Measurements from ENCODE around the gene PDCD10. TPM values are rescaled to one million over a fixed set of nuclear protein-coding genes. Genes with fewer than 3 reads are reported as not detected.

PDCD10 gene
- total and polyA plus RNA-seq, 4 donors, result 26.7 to 113 (median 51.5) TPM

GRCh38 chr3:167673221-167673620 is 61.5 kb downstream of the PDCD10 start:
- H3K9me3 ChIP-seq (ENCODE audit: control insufficient read depth in 4 of 4, insufficient read depth in 3 of 4, low read length in 3 of 4), result peaks cover 3 to 7% (median 3%) of the 10 kb centered on the region in 4 donors
- H3K27me3 ChIP-seq (ENCODE audit: control insufficient read depth in 3 of 3, insufficient read depth in 3 of 3, low read length in 2 of 3), result no peaks in the 10 kb centered on the region
- ATAC-seq (ENCODE audit: insufficient read depth, low FRiP score), result no peak
- H3K27ac ChIP-seq (ENCODE audit: low read depth in 1 of 2, low read length in 1 of 2), result no peak overlapping the region
- DNase-seq, result no peak
- H3K4me1 ChIP-seq (ENCODE audit: control insufficient read depth in 5 of 5, insufficient read depth in 5 of 5, low read length in 5 of 5), result peaks cover 0 to 5% (median 0%) of the 10 kb centered on the region in 5 donors
- peaks cover 6 to 24% (median 17%) of the 10 kb centered on the region in 4 donors for H3K36me3 ChIP-seq (ENCODE audit: control insufficient read depth in 4 of 4, insufficient read depth in 4 of 4, low read length in 4 of 4)
- no peak overlapping the region for H3K9ac ChIP-seq (ENCODE audit: insufficient read depth in 1 of 2, low read length in 2 of 2)
- 92 to 99% methylated on average over 1 of the region's 1 CpG for WGBS, 2 donors
- no peak for TF ChIP-seq CTCF (IDR thresholded peaks at IDR 0.05; ENCODE audit: control extremely low read depth, extremely low read depth)
- H3K4me3 ChIP-seq, result no peak overlapping the region

GRCh38 chr3:167671878-167672427 is 62.7 kb downstream of the PDCD10 start:
- WGBS, 2 donors, result 68 to 80% methylated on average over 4 of the region's 4 CpGs
- Histone ChIP-seq H3K4me1 (ENCODE audit: control insufficient read depth in 5 of 5, insufficient read depth in 5 of 5, low read length in 5 of 5) (peaks cover 0 to 5% (median 0%) of the 10 kb centered on the region in 5 donors), H3K9me3 (ENCODE audit: control insufficient read depth in 4 of 4, insufficient read depth in 3 of 4, low read length in 3 of 4) (peaks cover 3 to 7% (median 3%) of the 10 kb centered on the region in 4 donors), H3K36me3 (ENCODE audit: control insufficient read depth in 4 of 4, insufficient read depth in 4 of 4, low read length in 4 of 4) (peaks cover 6 to 24% (median 17%) of the 10 kb centered on the region in 4 donors), H3K9ac (ENCODE audit: insufficient read depth in 1 of 2, low read length in 2 of 2) (no peak overlapping the region), H3K27me3 (ENCODE audit: control insufficient read depth in 3 of 3, insufficient read depth in 3 of 3, low read length in 2 of 3) (no peaks in the 10 kb centered on the region), H3K27ac (ENCODE audit: low read depth in 1 of 2, low read length in 1 of 2) (no peak overlapping the region), H3K4me3 (no peak overlapping the region)
- no peak for TF ChIP-seq CTCF (IDR thresholded peaks at IDR 0.05; ENCODE audit: control extremely low read depth, extremely low read depth)
- DNase-seq (no peak), ATAC-seq (ENCODE audit: insufficient read depth, low FRiP score) (peak; percentile 10)

- DNase-seq (peak in 2 of 3 donors; percentile 27 to 54), ATAC-seq (ENCODE audit: insufficient read depth, low FRiP score) (no peak)
- WGBS, 2 donors, result 74 to 84% methylated on average over 1 of the region's 1 CpG
- Histone ChIP-seq H3K4me3 (no peak overlapping the region), H3K9me3 (ENCODE audit: control insufficient read depth in 4 of 4, insufficient read depth in 3 of 4, low read length in 3 of 4) (peaks cover 0 to 3% (median 0%) of the 10 kb centered on the region in 4 donors), H3K27me3 (ENCODE audit: control insufficient read depth in 3 of 3, insufficient read depth in 3 of 3, low read length in 2 of 3) (no peaks in the 10 kb centered on the region), H3K4me1 (ENCODE audit: control insufficient read depth in 5 of 5, insufficient read depth in 5 of 5, low read length in 5 of 5) (peaks cover 0 to 5% (median 0%) of the 10 kb centered on the region in 5 donors), H3K9ac (ENCODE audit: insufficient read depth in 1 of 2, low read length in 2 of 2) (no peak overlapping the region), H3K27ac (ENCODE audit: low read depth in 1 of 2, low read length in 1 of 2) (no peak overlapping the region), H3K36me3 (ENCODE audit: control insufficient read depth in 4 of 4, insufficient read depth in 4 of 4, low read length in 4 of 4) (peaks cover 3 to 12% (median 4%) of the 10 kb centered on the region in 4 donors)
- no peak for TF ChIP-seq CTCF (IDR thresholded peaks at IDR 0.05; ENCODE audit: control extremely low read depth, extremely low read depth)
Measured at GRCh38 chr3:167669699-167670098, 65.0 kb downstream of the PDCD10 start.

Data from lung (tissue), 12 donors.